Sigmoid colon (tissue), 7 donors: ENCODE measurements around the gene CEP128. TPM values are rescaled to one million over a fixed set of nuclear protein-coding genes. Genes with fewer than 3 reads are reported as not detected.

Experiments used
- DNase-seq: peaks from one replicate; pipeline ENCODE4 v3.0.0-alpha.2; 2019
- H3K27ac ChIP-seq, 4 donors: fragments of 200-600 bp; sonication (generic); one replicate each; pipeline ENCODE4 v1.5.1; 2016 to 2019; ENCODE audit warnings: mild to moderate bottlenecking in 1 of 4
- H3K27me3 ChIP-seq, 3 donors: fragments of 200-600 bp; sonication (generic); one replicate each; pipeline ENCODE4 v1.5.1; 2019; ENCODE audit warnings: mild to moderate bottlenecking in 1 of 3
- H3K36me3 ChIP-seq, 4 donors: fragments of 200-600 bp; sonication (generic); one replicate each; pipeline ENCODE4 v1.5.1; 2016 to 2019
- H3K4me1 ChIP-seq, 4 donors: fragments of 200-600 bp; sonication (generic); one replicate each; pipeline ENCODE4 v1.5.1; 2017 to 2019
- H3K4me3 ChIP-seq, 4 donors: fragments of 200-600 bp; sonication (generic); one replicate each; pipeline ENCODE4 v1.5.1; 2017 to 2019; ENCODE audit warnings: mild to moderate bottlenecking in 2 of 4, moderate library complexity in 1 of 4
- H3K9me3 ChIP-seq, 4 donors: fragments of 200-600 bp in 3 of 4; sonication (generic) in 3 of 4; one replicate each; pipeline versions ENCODE4 v1.5.1 to v1.6.1; 2013 to 2019
- CTCF ChIP-seq, 4 experiments: fragments of 450-650 bp in 3 of 4; fragments of 200-600 bp in 1 of 4; IDR thresholded peaks; one replicate each; pipeline ENCODE4 v1.5.1; 2016 to 2019; ENCODE audit warnings: antibody characterized with exemption in 4 of 4, mild to moderate bottlenecking in 3 of 4, moderate library complexity in 2 of 4
- EP300 ChIP-seq, 4 donors: sonication (generic); formaldehyde crosslinking; IDR thresholded peaks; one replicate each; pipeline ENCODE4 v1.6.1; 2017; ENCODE audit warnings: antibody characterized with exemption in 4 of 4
- POLR2A ChIP-seq, 2 donors: fragments of 450-650 bp; IDR thresholded peaks; one replicate each; pipeline ENCODE4 v1.6.1; 2016; ENCODE audit warnings: antibody characterized with exemption in 2 of 2, mild to moderate bottlenecking in 2 of 2, moderate library complexity in 2 of 2
- POLR2AphosphoS5 ChIP-seq, 4 donors: sonication (generic); formaldehyde crosslinking; IDR thresholded peaks; one replicate each; pipeline ENCODE4 v1.6.1; 2017; ENCODE audit warnings: antibody characterized with exemption in 4 of 4
- WGBS, 2 donors: extraction: QIAGEN DNeasy Blood & Tissue Kit; methylation state at CpG; one replicate each; pipeline ENCODE4 v1.1.7; 2013; 5-methylcytosine and 5-hydroxymethylcytosine counted together
- intact Hi-C: fragments of 100-400 bp; cut with DNase I; formaldehyde crosslinking; loops from one replicate; pipeline ENCODE4 v1.15.1; 2023
- polyA plus RNA-seq, 3 donors: library from polyadenylated mRNA; stranded (reverse); fragments of 200-250 nt; gene quantifications; one replicate each; pipeline ENCODE4 v1.2.3, GENCODE V29; 2013
- total RNA-seq, 4 donors: library from RNA; depleted of rRNA; stranded (reverse); fragments of >200 nt; gene quantifications; one replicate each; pipeline ENCODE4 v1.1.0, GENCODE V29; 2016
- donor health status: healthy with polysubstance abuse.
- donor health status: Bipolar disorder and iron deficiency.
- donor health status: healthy.

Gene CEP128
- total and polyA plus RNA-seq, 7 donors: 0.60 to 16.6 (median 8.3) TPM

DNA sequence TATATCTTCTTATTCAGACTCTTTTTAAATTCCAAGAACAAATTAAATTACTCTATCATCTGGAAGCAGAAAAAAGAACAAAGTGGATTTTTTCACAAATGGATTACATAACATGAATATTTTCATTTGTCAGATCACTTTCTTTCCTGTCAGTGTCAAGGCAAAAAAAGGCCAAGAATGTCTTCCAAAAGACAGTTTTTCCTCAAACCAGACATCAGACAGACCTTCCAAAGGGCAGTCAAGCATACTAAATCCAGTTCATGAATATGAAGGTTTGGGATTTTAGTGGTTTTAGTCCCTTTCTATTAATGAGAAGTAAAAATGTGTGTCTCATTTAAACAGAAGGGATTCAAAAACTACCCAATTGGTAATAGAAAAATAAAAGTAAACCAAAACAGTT is 336.0 kb downstream of the CEP128 start:
- no peaks in the 10 kb centered on the region for H3K27me3 ChIP-seq
- intact Hi-C loops: no loop called here

GRCh38 chr14:80602946-80603345 is 338.6 kb downstream of the CEP128 start:
- WGBS, 2 donors: 80 to 89% methylated on average over 1 of the region's 1 CpG
- intact Hi-C loops: no loop called here

More for the DNA sequence above, 336.0 kb downstream of the CEP128 start:
- no peaks in the 10 kb centered on the region for H3K9me3 ChIP-seq
- H3K27ac ChIP-seq: peak overlapping the region in 1 of 4 donors; percentile 58
- no peaks in the 10 kb centered on the region for H3K36me3 ChIP-seq
- H3K4me1 ChIP-seq: no peaks in the 10 kb centered on the region
- DNase-seq: no peak
- H3K4me3 ChIP-seq: no peak overlapping the region
- TF ChIP-seq POLR2A (IDR thresholded peaks at IDR 0.05) (no peak), POLR2AphosphoS5 (IDR thresholded peaks at IDR 0.05) (no peak), CTCF (IDR thresholded peaks at IDR 0.05) (no peak), EP300 (IDR thresholded peaks at IDR 0.05) (no peak)

GRCh38 chr14:80587096-80587724 is 354.3 kb downstream of the CEP128 start:
- TF ChIP-seq CTCF (IDR thresholded peaks at IDR 0.05) (no peak), EP300 (IDR thresholded peaks at IDR 0.05) (no peak), POLR2A (IDR thresholded peaks at IDR 0.05) (no peak), POLR2AphosphoS5 (IDR thresholded peaks at IDR 0.05) (no peak)
- intact Hi-C loops: no loop called here
- Histone ChIP-seq H3K27ac (no peak overlapping the region), H3K27me3 (no peaks in the 10 kb centered on the region), H3K4me1 (peaks cover 0 to 4% (median 0%) of the 10 kb centered on the region in 4 donors), H3K9me3 (no peaks in the 10 kb centered on the region), H3K36me3 (no peaks in the 10 kb centered on the region), H3K4me3 (no peak overlapping the region)
- 50 to 52% methylated on average over 3 of the region's 3 CpGs for WGBS, 2 donors
- DNase-seq: no peak

More at GRCh38 chr14:80602946-80603345, 338.6 kb downstream of the CEP128 start:
- H3K36me3 ChIP-seq: no peaks in the 10 kb centered on the region
- no peak for DNase-seq
- no peak overlapping the region for H3K27ac ChIP-seq
- TF ChIP-seq POLR2A (IDR thresholded peaks at IDR 0.05): no peak
- no peak for TF ChIP-seq POLR2AphosphoS5 (IDR thresholded peaks at IDR 0.05)
- TF ChIP-seq CTCF (IDR thresholded peaks at IDR 0.05): no peak
- TF ChIP-seq EP300 (IDR thresholded peaks at IDR 0.05): no peak
- H3K4me3 ChIP-seq: no peak overlapping the region
- H3K27me3 ChIP-seq: no peaks in the 10 kb centered on the region
- H3K4me1 ChIP-seq: no peaks in the 10 kb centered on the region
- H3K9me3 ChIP-seq: no peaks in the 10 kb centered on the region

DNA sequence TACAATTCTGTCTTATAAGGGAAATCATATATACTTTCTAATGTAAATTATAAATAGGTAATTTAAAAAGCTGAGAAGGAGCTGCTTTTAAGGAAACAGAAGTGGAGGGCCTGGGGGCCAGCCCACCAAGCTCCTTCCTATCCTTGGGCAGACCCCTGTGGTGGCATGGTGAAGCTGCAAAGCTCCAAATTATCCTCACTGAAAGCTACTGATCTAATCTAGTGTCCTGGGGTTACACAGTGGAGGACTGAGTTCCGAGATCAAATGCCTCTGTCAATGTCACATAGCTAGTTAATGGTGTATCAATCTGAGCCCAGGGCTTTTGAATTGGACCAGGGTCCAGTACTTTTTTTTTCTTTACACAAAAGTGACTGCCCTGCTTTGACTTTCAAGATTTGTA is 355.4 kb downstream of the CEP128 start:
- DNase-seq: no peak
- intact Hi-C loops: no loop called here
- Histone ChIP-seq H3K27ac (no peak overlapping the region), H3K4me3 (no peak overlapping the region), H3K27me3 (no peaks in the 10 kb centered on the region), H3K4me1 (peaks cover 0 to 4% (median 0%) of the 10 kb centered on the region in 4 donors), H3K9me3 (no peaks in the 10 kb centered on the region), H3K36me3 (no peaks in the 10 kb centered on the region)
- WGBS, 2 donors: 87 to 94% methylated on average over 1 of the region's 1 CpG
- TF ChIP-seq CTCF (IDR thresholded peaks at IDR 0.05) (no peak), EP300 (IDR thresholded peaks at IDR 0.05) (no peak), POLR2AphosphoS5 (IDR thresholded peaks at IDR 0.05) (no peak), POLR2A (IDR thresholded peaks at IDR 0.05) (no peak)

DNA sequence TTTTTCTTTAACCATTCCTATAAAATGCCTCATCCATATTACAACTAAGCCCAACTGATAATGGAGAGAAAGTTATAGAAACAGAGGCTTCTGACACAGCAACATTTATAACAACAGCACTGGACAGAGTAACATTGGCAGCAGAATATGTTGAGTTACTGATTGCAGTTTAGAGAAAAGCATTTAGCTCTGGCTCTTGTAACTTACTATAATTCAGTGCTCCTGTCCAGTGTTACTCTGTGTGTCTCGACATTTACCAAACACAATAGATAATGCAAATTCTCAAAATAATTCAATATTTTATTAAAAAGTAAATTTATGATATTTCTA is 356.1 kb downstream of the CEP128 start:
- TF ChIP-seq EP300 (IDR thresholded peaks at IDR 0.05) (no peak), CTCF (IDR thresholded peaks at IDR 0.05) (no peak), POLR2A (IDR thresholded peaks at IDR 0.05) (no peak), POLR2AphosphoS5 (IDR thresholded peaks at IDR 0.05) (no peak)
- H3K4me3 ChIP-seq: no peak overlapping the region
- peaks cover 0 to 4% (median 0%) of the 10 kb centered on the region in 4 donors for H3K4me1 ChIP-seq
- intact Hi-C loops: no loop called here
- no peak for DNase-seq
- H3K27ac ChIP-seq: no peak overlapping the region
- H3K9me3 ChIP-seq: no peaks in the 10 kb centered on the region
- WGBS, 2 donors: 72 to 89% methylated on average over 1 of the region's 1 CpG
- H3K36me3 ChIP-seq: no peaks in the 10 kb centered on the region
- no peaks in the 10 kb centered on the region for H3K27me3 ChIP-seq
